Measurements from ENCODE around the gene MGP. TPM values are rescaled to one million over a fixed set of nuclear protein-coding genes. Genes with fewer than 3 reads are reported as not detected.

The MGP gene
- total RNA-seq, 1 donor from 2014 or later, result 127 TPM

DNA sequence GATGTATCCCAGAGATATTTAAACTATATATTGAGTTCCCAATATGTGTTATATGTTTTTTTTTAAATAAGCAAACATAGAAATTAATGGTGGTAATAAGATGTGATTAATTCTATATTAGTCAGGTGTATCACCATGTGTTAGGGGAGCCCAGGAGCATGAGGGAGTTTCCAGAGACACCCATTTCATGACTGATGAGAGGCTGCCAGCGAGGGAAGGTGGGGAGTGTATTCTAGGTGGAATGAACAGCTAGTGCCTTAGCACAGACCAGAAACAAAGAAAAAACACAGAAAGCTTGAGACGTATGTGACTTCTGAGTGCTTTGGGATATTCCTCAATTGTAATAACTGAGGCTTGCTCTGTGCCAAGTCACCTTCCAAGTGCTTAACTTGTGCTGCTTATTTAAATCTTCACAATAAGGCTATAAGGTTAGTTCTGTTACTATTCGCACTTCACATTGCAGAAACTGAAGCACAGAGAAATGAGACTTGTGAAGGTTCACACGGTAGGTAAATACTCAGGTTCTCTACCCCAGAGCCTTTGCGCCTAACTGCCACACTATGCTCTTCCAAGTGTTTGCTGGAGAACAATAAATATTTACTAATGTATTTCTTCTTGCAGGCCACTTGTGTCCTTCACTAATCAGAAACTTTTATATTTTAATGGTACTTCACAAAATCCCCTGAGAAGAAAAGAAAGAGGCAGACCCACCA, 17.9 kb upstream of the MGP start:
- no peak for DNase-seq

DNA sequence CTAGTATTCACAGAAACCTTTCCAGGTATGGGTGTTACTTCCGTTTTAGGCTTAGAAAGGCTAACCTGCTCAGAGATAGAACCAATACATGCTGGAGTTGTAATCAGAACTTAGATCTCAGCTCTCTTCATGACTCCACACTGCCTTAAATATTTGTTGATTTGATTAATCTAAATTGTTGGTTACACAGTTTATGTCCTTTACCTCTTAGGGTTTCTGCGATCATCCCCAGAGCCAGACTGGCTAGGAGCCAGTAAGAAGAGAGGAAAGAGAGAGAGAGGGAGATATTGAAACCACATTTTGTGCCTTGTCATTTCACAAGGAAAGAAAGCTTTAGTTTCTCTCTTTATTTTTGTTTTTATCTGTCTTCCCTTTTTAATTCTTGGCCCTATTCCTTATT, 16.8 kb upstream of the MGP start:
- DNase-seq, result no peak

DNA sequence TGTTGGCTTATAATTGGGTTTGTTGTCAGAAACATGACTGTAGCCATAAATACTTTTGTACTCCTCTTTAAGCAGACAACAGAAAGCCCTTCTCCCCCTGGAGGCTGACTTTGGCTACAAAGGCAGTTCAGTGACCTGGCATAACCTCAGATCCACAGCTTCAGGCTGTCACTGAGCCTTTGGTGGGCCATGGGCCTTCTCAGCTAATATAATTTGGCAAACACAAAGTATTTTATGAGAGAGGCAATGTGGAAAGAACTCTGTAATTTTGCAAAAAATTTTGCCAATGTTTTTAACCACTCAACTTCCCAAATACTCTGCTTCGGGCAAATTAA, 15.5 kb upstream of the MGP start:
- no peak for DNase-seq

DNA sequence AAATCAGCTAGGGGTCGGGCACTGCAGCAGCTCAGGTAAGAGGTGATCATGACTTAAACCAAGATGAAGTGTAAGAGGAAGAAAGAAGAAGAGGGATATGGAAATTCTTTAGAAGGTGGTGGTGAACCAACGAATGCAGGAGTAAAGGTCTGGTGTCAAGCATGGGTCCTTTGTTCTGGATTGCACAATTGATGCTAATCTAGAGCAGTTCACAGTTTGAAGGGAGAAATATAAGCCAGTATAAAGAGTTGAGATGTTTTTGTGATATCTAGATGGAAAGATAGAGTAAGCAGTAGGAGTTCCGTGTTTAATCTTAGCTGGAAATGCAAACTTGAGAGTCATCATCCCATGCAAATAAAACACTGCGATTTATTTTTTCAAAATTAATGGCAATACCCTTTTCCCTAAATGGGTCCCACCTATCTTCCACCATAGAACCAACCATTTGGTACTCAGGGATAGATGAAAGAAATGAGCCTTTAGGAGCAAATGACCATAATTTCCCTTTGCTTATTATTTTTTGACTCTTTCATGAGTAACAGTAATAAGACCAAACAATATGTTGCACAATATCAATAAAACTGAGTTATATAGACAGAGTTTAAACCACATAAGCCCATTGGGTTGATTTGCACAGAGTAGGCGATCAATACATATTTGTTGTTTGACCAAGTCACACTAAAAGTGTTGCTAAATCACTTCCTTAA, 15.0 kb upstream of the MGP start:
- DNase-seq, result no peak

DNA sequence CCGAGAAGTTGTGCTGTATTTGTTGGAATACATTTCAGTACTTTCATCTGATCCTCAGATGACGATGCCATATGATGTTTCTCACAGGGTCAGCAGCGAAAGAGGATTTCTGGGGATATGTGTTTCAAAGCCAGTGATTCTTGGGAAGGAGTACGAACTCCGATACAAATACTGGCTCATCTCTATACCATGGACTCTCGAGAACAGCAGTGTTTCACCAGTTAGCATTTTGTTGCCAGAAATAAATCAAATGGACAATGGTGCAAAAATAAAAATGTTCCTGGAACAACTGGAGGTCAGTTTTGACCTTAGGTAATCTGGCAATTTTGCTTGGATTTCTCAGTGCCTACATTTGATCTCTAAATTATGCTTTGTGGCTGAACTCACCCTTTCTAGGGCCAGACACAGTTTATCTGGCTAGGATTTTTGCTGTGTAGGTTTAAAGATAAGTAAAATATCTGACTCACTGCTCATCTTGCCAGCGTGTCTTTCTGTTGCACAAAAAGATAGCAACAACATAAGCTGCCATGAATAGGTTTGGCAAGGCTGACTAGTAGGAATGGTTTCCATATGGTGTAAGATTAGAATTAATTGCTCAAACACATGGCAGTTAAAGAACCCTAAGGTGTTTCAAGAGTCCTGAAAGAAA, 11.0 kb upstream of the MGP start:
- DNase-seq, result peak; percentile 94

DNA sequence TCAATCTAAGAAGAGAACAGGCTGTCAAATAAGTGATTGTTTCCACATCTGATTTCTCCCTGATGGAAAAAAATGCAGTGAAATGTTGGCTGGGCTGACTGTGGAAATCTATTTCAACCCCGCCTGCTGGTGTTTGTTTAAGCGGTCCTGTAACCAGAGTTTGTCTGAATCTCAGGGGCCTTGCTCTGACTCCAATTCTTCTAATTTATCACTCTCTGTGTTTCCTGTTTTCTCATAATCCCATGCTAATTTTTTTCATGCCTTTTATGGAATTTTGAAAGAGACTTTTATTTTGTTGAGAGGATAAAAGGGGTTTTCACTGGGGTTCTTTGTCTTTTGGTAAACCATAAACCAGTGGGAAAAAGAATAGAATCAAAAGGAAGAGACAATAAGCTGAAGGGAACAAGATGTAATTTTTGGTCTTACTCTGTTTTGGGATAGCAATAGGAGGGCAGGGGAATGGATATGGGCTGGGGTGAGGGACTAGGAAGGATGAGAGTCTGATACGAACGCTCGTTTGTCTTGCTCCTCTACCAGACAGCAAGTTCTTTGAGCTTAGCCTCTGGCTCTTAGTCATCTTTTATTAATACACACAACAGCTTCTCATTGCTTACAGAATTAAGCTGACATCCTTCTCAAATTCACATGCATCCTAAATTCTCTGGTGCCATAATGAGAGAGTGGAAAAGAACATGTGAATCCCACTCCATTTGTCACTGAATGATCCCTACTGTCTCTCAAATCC, 8.0 kb upstream of the MGP start:
- DNase-seq, result peak; percentile 91

DNA sequence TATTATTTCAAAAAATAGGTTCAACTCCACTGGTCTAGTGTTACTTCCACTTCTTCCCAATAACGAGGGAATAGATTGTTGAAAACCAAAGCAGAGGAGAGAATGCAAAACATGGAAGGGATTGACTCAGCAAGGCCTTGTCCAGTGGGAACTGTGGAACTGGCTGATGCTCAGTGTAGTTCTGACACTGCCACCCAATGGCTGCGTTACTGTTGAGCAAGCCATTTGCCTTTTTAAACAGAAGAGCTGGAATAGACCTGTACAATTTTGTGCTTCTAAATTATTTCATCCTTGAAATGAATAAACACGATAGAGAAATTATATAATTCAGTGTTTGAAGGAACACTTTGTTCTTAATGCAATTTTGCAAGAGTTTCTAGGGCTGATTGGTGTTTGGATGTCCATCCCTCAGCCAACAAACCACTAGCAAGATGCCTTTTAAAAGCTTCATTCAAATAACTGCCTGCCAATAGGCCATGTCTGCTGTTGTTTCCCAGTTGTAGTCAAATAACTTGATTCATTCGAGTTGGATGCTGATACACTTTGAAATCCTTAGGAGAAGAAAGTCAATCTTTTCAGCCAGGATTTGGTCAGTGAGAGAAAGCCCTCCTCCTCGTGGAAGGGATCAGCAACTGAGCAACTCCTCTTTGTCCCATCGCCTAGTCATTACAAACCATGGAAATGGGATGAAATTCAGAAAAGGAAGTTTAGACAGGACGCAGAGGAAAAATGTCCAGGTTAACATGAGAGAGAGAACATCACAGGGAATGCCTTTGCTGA, 7.3 kb upstream of the MGP start:
- peak; percentile 91 for DNase-seq

GRCh38 chr12:14890701-14891100, 5.0 kb upstream of the MGP start:
- no peak for DNase-seq

DNA sequence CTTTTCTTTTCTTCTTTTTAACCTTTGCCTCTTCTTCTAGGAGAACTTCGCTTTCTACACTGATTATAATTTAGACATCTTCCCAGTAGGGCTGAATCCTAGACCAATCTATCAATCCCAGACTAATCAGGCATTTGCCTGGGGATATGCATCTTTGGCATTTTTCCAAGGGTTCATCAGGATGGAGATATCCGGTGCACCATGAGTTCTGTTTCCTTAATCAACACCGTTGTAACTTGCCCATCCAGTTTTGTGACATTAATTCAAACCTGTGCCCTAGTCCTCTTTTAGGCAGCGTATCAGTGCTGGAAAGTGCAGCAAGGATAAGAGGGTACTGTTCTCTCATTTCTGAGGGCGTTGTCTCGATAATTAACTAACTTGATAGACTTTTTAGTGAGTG, 617 bp upstream of the MGP start:
- no peak for DNase-seq

DNA sequence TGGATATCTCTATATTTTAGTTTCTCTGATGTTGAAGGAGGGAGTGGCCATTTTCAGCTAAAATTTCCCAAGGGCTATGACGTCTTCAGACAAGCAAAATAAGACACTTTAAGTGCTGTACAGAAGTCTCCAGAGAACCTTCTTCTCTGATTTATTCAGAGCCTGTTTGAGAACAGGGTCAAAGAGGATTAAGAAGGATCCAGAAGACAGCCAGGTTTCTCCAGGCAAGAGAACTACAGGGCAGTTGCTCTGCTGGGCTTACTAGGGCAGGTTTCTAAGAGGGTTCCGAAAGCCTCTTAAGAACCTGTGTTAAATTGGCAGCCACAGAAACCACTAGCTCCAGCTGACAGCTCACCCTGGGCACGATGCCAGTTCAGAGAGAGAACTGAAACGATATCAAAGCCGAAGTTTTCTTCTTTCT, 1.2 kb downstream of the MGP start:
- DNase-seq, result peak; percentile 92

DNA sequence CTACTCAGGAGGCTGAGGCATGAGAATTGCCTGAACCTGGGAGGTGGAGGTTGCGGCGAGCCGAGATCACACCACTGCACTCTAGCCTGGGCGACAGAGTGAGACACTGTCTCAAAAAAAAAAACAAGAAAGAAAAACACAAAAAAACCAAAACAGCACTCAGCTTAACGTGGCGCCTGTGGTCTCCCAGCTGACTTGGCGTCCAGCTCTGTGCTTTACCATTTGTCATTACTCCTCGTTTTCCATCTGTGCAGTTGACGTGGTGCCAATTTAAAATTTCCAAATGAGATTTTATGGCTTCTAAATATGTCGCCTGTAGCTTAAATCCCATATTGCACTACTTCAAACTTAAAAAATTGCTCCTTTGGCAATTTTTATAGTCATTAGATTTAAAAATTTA, 2.0 kb downstream of the MGP start:
- DNase-seq, result peak; percentile 79

GRCh38 chr12:14880890-14881453, 4.7 kb downstream of the MGP start:
- no peak for DNase-seq

- no peak for DNase-seq
Measured at GRCh38 chr12:14879222-14879933, 6.3 kb downstream of the MGP start.

DNA sequence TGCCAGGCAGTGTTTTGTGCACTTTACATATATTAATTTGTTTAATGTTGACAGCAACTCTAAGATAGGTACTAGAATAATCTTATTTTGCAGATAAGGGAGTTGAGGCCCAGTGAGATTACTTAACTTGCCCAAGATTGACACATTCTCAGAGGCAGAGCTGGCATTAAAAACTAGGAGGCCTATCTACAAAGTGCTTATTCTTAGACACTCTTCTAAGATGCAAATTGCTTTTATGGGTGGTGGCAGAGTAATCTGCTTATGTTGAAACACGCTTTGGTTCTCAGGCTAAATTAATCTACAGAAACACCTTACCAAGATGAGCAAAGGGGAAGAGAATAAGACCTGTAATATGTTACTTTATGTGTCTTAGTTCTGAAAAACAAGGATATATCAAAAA, 7.2 kb downstream of the MGP start:
- no peak for DNase-seq

DNA sequence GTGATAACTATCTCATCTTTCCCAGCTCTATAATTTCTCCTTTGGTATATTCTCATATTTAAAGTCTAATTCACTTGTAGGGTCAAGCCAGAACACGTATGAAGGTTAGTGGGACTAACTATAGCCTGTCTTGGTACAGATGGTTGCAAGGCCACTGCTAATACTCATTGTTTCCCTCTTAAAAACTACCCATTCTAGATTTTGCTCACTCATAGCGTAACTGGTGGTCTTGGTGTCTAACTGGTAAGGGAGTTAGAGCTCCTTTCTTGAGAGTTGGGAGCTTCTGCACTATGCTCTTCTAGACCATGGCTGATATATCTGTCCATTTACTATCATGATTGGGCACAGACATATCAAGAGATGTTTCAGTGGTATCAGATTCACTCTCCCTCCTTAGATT, 8.8 kb downstream of the MGP start:
- no peak for DNase-seq

DNA sequence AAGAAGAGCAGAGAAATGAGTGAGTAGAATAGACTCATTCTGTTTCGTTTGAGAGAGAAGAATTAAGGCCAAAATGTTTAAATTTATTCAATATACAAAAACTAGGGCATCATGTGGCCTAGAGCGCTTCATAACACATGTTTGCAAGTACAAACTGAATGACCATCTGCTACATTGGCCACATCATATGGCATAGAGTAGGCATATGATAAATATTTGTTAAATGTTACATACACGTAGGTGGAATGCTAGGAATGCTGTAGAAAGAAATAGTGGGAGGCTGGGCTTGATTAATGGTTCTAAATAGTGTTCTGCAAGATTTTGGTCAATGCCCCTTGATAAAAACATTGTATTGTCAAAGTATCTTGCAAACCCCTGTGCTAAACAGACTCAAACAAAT, 10.8 kb downstream of the MGP start:
- no peak for DNase-seq

DNA sequence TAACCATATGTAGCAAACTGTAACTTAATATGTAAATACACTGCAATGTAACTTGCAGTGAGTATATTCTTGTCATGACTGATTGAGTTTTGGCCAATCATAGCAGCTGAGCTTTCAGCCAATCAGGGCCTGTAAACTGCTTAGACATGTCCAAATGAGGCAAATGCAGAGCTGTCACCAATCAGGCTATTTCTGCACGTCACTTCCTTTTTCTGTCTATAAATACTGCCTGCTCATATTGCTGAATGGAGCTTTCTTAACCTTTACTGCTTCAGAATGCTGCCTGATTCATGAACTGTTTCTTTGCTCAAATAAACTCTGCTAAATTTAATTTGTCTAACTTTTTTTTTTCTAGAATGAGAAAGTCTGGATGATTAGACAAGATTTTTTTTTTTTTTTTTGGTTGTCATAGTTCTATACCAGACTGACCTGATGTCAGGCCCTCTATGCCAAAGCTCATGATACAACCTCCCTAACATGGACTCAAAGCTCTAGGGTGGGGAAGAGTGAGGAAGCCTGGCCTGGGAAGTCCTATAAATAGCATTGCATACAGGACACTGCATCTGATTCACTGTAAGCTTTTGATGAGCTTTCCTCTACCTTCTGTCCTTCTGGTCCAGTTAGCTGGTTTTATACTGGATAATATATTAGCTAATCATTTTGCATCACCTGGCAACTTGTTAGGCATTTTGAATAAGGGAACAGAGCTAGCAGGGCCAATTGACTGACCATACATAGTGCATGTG, 12.0 kb downstream of the MGP start:
- DNase-seq, result no peak

GRCh38 chr12:14871886-14872285, 13.8 kb downstream of the MGP start:
- no peak for DNase-seq

DNA sequence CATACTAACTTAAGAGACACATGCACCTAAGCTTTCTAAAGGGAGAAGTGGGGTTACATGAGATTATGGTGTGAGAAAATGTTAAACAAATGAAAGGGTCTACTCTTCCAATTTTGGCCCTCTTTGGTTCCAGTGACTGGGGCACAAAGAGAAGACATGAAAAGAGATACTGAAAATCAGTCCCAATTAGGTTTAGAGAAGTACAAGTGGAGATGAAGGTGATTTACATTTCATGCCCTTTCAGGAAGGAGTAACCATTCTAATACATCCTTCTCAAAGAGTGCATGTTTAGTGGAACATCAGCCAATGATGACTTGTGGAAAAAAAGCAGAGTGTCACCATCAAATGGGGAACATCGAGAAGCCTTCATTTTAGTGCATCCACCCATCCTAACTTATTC, 14.4 kb downstream of the MGP start:
- no peak for DNase-seq

GRCh38 chr12:14868916-14869506, 16.6 kb downstream of the MGP start:
- DNase-seq, result no peak

Data from skin of body (tissue), 2 donors.